Epithelial cell of esophagus (primary cell): ENCODE data around the gene PTGS1.

Source experiments
- DNase-seq: peaks from one replicate; pipeline ENCODE4 v3.0.0; 2010; ENCODE audit warnings: low read depth
- H3K4me3 ChIP-seq: 2 replicates; pipeline ENCODE4 v1.5.1; 2011; ENCODE audit warnings: mild to moderate bottlenecking, low read length, control low read depth
- CTCF ChIP-seq: IDR thresholded peaks from 2 replicates; pipeline ENCODE4 v1.5.1; 2011; ENCODE audit warnings: low read depth, mild to moderate bottlenecking, low read length, control low read depth, inconsistent platforms; ENCODE audit not compliant: insufficient read depth; ENCODE audit errors: missing control alignments

PTGS1 gene

GRCh38 chr9:122372856-122373845 lies 2.3 kb downstream of the PTGS1 start:
- DNase-seq: no peak
- TF ChIP-seq CTCF: no peak
- no peak overlapping the region for H3K4me3 ChIP-seq

- no peak for TF ChIP-seq CTCF
- peak; percentile 50 for DNase-seq
- no peak overlapping the region for H3K4me3 ChIP-seq
Measured at GRCh38 chr9:122374885-122375420, 4.1 kb downstream of the PTGS1 start.

GRCh38 chr9:122376796-122377195 lies 6.0 kb downstream of the PTGS1 start:
- no peak for TF ChIP-seq CTCF

GRCh38 chr9:122377241-122378164 lies 6.7 kb downstream of the PTGS1 start:
- no peak for DNase-seq
- H3K4me3 ChIP-seq: no peak overlapping the region
- TF ChIP-seq CTCF: no peak

More at GRCh38 chr9:122376796-122377195, 6.0 kb downstream of the PTGS1 start:
- DNase-seq: no peak
- no peak overlapping the region for H3K4me3 ChIP-seq

- H3K4me3 ChIP-seq: no peak overlapping the region
- DNase-seq: no peak
- TF ChIP-seq CTCF: no peak
Measured at GRCh38 chr9:122378236-122378635, 7.4 kb downstream of the PTGS1 start.

- no peak for DNase-seq
- no peak overlapping the region for H3K4me3 ChIP-seq
- peak; percentile 30 for TF ChIP-seq CTCF
Measured at GRCh38 chr9:122379340-122379739, 8.5 kb downstream of the PTGS1 start.
